HepG2 (cell line): Measurements from ENCODE around the gene DGAT2. TPM values are rescaled to one million over a fixed set of nuclear protein-coding genes. Genes with fewer than 3 reads are reported as not detected.

Source experiments
- KMT2B ChIP-seq: IDR thresholded peaks from 2 replicates; pipeline ENCODE4 v1.6.1; 2016; ENCODE audit warnings: missing genetic modification reagents, missing compliant biosample characterization
- MED13 ChIP-seq: sonication (generic); formaldehyde crosslinking; IDR thresholded peaks from 2 replicates; pipeline ENCODE4 v1.5.0; 2020; ENCODE audit warnings: missing genetic modification reagents
- SRSF1 ChIP-seq: fragments of 200-400 bp; formaldehyde crosslinking; optimal IDR thresholded peaks from 2 replicates; pipeline ENCODE3; 2017; ENCODE audit warnings: mild to moderate bottlenecking, low read depth, low read length, moderate library complexity
- ZNF747 ChIP-seq: sonication (generic); formaldehyde crosslinking; IDR thresholded peaks from 2 replicates; pipeline ENCODE4 v1.8.1; 2023; ENCODE audit warnings: missing genetic modification reagents, mild to moderate bottlenecking, borderline replicate concordance
- ZNF749 ChIP-seq: sonication (generic); formaldehyde crosslinking; IDR thresholded peaks from 2 replicates; pipeline ENCODE4 v1.8.0; 2022; ENCODE audit warnings: mild to moderate bottlenecking, missing genetic modification reagents, moderate library complexity, borderline replicate concordance
- polyA plus RNA-seq, 8 experiments: library from polyadenylated mRNA; depleted of rRNA in 3 of 8; stranded (reverse) in 7 of 8; unstranded in 1 of 8; fragments of >200 nt; fragmentation: Illumina TruSeq in 4 of 8; extraction: Trizol in 4 of 8; gene quantifications; 2 replicates each; pipeline versions ENCODE4 v1.2.1 to v1.2.3, GENCODE V29; 2011 to 2016; ENCODE audit warnings: low read depth in 4 of 8, missing spikeins in 1 of 8, mixed read lengths in 1 of 8; ENCODE audit not compliant: insufficient read depth in 1 of 8
- total RNA-seq, 5 experiments: library from RNA; depleted of rRNA; stranded (reverse); fragments of >200 nt; fragmentation: Illumina TruSeq; extraction: Trizol; gene quantifications; 2 replicates each; pipeline ENCODE4 v1.2.3, GENCODE V29; 2016; ENCODE audit warnings: low read depth in 1 of 5
- TF ChIP-seq, protein P1 (sequence below): sonication (generic); formaldehyde crosslinking; IDR thresholded peaks from 2 replicates; pipeline ENCODE4 v1.8.1; 2023; ENCODE audit warnings: mild to moderate bottlenecking, missing genetic modification reagents
- TF ChIP-seq, protein P2 (sequence below), 2 experiments: sonication (generic) in 1 of 2; formaldehyde crosslinking in 1 of 2; IDR thresholded peaks; 2 replicates each; pipeline versions ENCODE4 v1.6.1 to v1.9.0; 2014 to 2022; ENCODE audit warnings: antibody characterized with exemption in 1 of 2, borderline replicate concordance in 1 of 2, inconsistent platforms in 1 of 2, low read depth in 1 of 2, missing genetic modification reagents in 1 of 2
- TF ChIP-seq, protein P3 (sequence below): sonication (generic); formaldehyde crosslinking; IDR thresholded peaks from 2 replicates; pipeline ENCODE4 v1.5.0; 2020; ENCODE audit warnings: mild to moderate bottlenecking, missing genetic modification reagents, borderline replicate concordance
- TF ChIP-seq, protein P4 (sequence below): sonication (generic); formaldehyde crosslinking; IDR thresholded peaks from 2 replicates; pipeline ENCODE4 v1.9.0; 2022; ENCODE audit warnings: missing genetic modification reagents, mild to moderate bottlenecking, borderline replicate concordance
- TF ChIP-seq, protein P5 (sequence below): sonication (generic); formaldehyde crosslinking; IDR thresholded peaks from 2 replicates; pipeline ENCODE4 v1.5.0; 2020; ENCODE audit warnings: missing genetic modification reagents, mild to moderate bottlenecking, borderline replicate concordance
- TF ChIP-seq, protein P6 (sequence below): sonication (generic); formaldehyde crosslinking; IDR thresholded peaks from 2 replicates; pipeline ENCODE4 v1.8.0; 2022; ENCODE audit warnings: mild to moderate bottlenecking, missing genetic modification reagents; ENCODE audit not compliant: insufficient replicate concordance

DGAT2 gene
- total and polyA plus RNA-seq, 2 of the 13 experiments (the other 11 are each of a cell fraction or from before 2014, with no cell fraction given), result 39.0 to 65.6 TPM

DNA sequence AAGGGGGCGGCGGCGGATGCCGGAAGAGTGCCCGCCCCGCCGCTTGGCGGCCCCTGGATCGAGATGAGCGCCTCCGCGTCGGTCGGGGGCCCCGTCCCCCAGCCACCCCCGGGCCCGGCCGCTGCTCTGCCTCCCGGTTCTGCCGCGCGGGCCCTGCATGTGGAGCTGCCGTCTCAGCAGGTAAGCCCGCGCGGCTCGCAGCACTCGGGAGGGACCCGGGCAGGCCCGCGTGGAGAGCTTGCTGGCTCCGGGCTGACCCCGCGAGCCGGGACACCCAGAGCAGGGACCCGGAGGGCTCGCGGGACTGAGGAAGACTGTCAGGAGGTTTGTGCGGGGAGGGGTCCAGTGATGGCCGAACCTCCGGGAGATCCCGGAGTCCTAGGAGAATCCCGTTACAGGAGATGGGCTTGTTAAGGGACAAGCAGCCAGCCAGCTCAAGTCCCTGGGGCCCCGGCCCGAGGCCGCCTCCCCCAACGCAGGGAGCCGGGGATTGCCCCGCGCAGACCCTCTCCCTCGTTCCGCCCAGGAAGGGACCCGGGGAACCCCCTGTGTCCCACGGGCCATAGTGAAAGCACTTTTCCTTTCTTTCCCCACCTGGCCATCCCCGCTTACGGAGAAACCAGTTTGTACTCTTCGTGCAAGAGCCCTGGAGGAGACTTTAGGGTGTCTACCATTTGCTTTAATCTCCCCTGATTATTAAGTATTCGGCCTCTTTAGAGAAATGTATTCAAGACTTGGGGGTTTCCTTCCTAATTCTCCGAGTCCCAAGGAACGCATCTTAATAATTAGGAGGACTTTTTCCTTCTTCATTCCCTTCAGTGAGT lies 47.0 kb downstream of the DGAT2 start (continued):
- TF ChIP-seq, protein P1, sequence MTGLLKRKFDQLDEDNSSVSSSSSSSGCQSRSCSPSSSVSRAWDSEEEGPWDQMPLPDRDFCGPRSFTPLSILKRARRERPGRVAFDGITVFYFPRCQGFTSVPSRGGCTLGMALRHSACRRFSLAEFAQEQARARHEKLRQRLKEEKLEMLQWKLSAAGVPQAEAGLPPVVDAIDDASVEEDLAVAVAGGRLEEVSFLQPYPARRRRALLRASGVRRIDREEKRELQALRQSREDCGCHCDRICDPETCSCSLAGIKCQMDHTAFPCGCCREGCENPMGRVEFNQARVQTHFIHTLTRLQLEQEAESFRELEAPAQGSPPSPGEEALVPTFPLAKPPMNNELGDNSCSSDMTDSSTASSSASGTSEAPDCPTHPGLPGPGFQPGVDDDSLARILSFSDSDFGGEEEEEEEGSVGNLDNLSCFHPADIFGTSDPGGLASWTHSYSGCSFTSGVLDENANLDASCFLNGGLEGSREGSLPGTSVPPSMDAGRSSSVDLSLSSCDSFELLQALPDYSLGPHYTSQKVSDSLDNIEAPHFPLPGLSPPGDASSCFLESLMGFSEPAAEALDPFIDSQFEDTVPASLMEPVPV (CRISPR knock-in tag), result 0 out of 2 replicates have a peak, but pooled peaks have one; percentile 35
- TF ChIP-seq ZNF747 (CRISPR knock-in tag) (no peak), MED13 (0 out of 2 replicates have a peak, but pooled peaks have one; percentile 56), SRSF1 (peak; percentile 28), ZNF749 (CRISPR knock-in tag) (no peak), KMT2B (CRISPR knock-in tag) (no peak)
- TF ChIP-seq, protein P2, sequence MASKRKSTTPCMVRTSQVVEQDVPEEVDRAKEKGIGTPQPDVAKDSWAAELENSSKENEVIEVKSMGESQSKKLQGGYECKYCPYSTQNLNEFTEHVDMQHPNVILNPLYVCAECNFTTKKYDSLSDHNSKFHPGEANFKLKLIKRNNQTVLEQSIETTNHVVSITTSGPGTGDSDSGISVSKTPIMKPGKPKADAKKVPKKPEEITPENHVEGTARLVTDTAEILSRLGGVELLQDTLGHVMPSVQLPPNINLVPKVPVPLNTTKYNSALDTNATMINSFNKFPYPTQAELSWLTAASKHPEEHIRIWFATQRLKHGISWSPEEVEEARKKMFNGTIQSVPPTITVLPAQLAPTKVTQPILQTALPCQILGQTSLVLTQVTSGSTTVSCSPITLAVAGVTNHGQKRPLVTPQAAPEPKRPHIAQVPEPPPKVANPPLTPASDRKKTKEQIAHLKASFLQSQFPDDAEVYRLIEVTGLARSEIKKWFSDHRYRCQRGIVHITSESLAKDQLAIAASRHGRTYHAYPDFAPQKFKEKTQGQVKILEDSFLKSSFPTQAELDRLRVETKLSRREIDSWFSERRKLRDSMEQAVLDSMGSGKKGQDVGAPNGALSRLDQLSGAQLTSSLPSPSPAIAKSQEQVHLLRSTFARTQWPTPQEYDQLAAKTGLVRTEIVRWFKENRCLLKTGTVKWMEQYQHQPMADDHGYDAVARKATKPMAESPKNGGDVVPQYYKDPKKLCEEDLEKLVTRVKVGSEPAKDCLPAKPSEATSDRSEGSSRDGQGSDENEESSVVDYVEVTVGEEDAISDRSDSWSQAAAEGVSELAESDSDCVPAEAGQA (IDR thresholded peaks at IDR 0.05; ENCODE audit: low read depth), result no peak
- TF ChIP-seq, protein P2 (CRISPR knock-in tag; IDR thresholded peaks at IDR 0.05; ENCODE audit: borderline replicate concordance), result 0 out of 2 replicates have a peak, but pooled peaks have one; percentile 75
- TF ChIP-seq, protein P3, sequence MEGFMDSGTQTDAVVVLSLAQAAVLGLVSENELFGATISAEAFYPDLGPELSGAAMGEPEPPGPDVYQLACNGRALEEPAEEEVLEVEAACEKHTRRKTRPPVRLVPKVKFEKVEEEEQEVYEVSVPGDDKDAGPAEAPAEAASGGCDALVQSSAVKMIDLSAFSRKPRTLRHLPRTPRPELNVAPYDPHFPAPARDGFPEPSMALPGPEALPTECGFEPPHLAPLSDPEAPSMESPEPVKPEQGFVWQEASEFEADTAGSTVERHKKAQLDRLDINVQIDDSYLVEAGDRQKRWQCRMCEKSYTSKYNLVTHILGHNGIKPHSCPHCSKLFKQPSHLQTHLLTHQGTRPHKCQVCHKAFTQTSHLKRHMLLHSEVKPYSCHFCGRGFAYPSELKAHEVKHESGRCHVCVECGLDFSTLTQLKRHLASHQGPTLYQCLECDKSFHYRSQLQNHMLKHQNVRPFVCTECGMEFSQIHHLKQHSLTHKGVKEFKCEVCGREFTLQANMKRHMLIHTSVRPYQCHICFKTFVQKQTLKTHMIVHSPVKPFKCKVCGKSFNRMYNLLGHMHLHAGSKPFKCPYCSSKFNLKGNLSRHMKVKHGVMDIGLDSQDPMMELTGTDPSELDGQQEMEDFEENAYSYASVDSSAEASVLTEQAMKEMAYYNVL (CRISPR knock-in tag), result 0 out of 2 replicates have a peak, but pooled peaks have one; percentile 10
- TF ChIP-seq, protein P4, sequence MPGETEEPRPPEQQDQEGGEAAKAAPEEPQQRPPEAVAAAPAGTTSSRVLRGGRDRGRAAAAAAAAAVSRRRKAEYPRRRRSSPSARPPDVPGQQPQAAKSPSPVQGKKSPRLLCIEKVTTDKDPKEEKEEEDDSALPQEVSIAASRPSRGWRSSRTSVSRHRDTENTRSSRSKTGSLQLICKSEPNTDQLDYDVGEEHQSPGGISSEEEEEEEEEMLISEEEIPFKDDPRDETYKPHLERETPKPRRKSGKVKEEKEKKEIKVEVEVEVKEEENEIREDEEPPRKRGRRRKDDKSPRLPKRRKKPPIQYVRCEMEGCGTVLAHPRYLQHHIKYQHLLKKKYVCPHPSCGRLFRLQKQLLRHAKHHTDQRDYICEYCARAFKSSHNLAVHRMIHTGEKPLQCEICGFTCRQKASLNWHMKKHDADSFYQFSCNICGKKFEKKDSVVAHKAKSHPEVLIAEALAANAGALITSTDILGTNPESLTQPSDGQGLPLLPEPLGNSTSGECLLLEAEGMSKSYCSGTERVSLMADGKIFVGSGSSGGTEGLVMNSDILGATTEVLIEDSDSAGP (CRISPR knock-in tag), result peak; percentile 43; the same call in 1 of the 2 replicates
- TF ChIP-seq, protein P5, sequence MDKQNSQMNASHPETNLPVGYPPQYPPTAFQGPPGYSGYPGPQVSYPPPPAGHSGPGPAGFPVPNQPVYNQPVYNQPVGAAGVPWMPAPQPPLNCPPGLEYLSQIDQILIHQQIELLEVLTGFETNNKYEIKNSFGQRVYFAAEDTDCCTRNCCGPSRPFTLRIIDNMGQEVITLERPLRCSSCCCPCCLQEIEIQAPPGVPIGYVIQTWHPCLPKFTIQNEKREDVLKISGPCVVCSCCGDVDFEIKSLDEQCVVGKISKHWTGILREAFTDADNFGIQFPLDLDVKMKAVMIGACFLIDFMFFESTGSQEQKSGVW (CRISPR knock-in tag), result no peak
- TF ChIP-seq, protein P6, sequence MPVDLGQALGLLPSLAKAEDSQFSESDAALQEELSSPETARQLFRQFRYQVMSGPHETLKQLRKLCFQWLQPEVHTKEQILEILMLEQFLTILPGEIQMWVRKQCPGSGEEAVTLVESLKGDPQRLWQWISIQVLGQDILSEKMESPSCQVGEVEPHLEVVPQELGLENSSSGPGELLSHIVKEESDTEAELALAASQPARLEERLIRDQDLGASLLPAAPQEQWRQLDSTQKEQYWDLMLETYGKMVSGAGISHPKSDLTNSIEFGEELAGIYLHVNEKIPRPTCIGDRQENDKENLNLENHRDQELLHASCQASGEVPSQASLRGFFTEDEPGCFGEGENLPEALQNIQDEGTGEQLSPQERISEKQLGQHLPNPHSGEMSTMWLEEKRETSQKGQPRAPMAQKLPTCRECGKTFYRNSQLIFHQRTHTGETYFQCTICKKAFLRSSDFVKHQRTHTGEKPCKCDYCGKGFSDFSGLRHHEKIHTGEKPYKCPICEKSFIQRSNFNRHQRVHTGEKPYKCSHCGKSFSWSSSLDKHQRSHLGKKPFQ, result peak; percentile 23
